Measurements from ENCODE around the gene NUAK1. TPM values are rescaled to one million over a fixed set of nuclear protein-coding genes. Genes with fewer than 3 reads are reported as not detected.
"Not testable (repeated sequence)": the region's sequence is repeated elsewhere in the genome, so short reads cannot be mapped to it uniquely, and the experiment has no call there.

NUAK1 gene
- total RNA-seq, 2 donors from 2014 or later: 5.3 to 9.1 TPM

DNA sequence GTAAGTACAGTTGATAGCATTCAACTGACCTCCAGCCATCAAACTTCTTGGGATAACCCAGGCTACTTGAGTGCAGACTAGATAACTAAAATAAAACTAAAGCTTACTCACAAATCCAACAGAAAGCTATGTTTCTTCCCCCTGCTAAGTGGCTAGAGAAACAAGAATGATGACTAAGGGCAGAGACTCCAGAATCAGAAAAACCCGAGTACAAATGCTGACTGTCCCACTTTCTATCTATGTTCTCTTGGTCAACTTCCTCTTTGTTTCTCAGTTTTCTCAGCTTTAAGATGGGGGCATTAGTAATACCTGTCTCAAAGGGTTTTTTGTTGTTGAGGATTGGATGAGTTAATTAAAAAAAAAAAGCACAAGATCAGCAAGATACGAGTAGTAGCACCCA is 6.1 kb upstream of the NUAK1 start:
- DNase-seq (no peak), ATAC-seq (no peak)
- H3K27ac ChIP-seq: peak overlapping the region in 2 of 4 donors; percentile 69 to 74
- peaks cover 41% of the 10 kb centered on the region for H3K4me1 ChIP-seq
- no peak overlapping the region for H3K4me3 ChIP-seq
- no peaks in the 10 kb centered on the region for H3K9me3 ChIP-seq
- no peaks in the 10 kb centered on the region for H3K27me3 ChIP-seq
- no peak for TF ChIP-seq POLR2A (IDR thresholded peaks at IDR 0.05)
- TF ChIP-seq, protein P1, sequence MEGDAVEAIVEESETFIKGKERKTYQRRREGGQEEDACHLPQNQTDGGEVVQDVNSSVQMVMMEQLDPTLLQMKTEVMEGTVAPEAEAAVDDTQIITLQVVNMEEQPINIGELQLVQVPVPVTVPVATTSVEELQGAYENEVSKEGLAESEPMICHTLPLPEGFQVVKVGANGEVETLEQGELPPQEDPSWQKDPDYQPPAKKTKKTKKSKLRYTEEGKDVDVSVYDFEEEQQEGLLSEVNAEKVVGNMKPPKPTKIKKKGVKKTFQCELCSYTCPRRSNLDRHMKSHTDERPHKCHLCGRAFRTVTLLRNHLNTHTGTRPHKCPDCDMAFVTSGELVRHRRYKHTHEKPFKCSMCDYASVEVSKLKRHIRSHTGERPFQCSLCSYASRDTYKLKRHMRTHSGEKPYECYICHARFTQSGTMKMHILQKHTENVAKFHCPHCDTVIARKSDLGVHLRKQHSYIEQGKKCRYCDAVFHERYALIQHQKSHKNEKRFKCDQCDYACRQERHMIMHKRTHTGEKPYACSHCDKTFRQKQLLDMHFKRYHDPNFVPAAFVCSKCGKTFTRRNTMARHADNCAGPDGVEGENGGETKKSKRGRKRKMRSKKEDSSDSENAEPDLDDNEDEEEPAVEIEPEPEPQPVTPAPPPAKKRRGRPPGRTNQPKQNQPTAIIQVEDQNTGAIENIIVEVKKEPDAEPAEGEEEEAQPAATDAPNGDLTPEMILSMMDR (IDR thresholded peaks at IDR 0.05): no peak
- intact Hi-C loops (cut with DNase I): no loop called here
- 65 to 81% methylated on average over 2 of the region's 2 CpGs for WGBS, 2 donors
- H3K36me3 ChIP-seq (replicated peaks in 1 of 2; ENCODE audit: insufficient read depth in 1 of 2, low read depth in 2 of 2): no peaks in the 10 kb centered on the region

DNA sequence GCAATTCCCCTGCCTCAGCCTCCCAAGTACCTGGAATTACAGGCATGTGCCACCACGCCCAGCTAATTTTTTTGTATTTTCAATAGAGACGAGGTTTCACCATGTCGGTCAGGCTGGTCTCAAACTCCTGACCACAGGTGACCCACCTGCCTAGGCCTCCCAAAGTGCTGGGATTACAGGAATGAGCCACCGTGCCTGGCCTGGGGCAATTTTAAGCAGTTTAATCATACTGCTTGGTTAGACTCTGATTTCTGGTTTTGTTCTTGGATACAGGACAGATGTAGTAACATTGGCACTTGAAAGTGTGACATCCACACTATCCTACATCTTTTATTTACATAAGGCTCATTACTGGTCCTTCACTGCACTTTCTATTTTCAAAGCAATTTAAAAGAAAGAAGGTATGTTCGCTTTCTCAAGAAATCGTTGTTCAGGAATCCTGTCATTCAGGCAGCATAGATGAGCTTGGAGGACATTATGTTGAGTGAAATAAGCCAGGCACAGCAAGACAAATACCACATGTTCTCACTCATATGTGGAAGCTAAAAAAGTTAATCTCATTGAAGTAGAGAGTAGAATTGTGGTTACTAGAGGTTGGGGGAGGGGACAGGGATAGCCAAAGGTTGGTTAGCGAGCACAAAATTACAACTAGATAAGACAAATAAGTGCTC is 4.0 kb upstream of the NUAK1 start:
- TF ChIP-seq, protein P1 (IDR thresholded peaks at IDR 0.05): no peak
- no peak for TF ChIP-seq POLR2A (IDR thresholded peaks at IDR 0.05)
- WGBS, 2 donors: 82 to 89% methylated on average over 7 of the region's 7 CpGs
- ATAC-seq: no peak
- Histone ChIP-seq H3K9me3 (no peaks in the 10 kb centered on the region), H3K27me3 (no peaks in the 10 kb centered on the region), H3K4me3 (no peak overlapping the region), H3K27ac (no peak overlapping the region), H3K36me3 (replicated peaks in 1 of 2; ENCODE audit: insufficient read depth in 1 of 2, low read depth in 2 of 2) (no peaks in the 10 kb centered on the region), H3K4me1 (peaks cover 42% of the 10 kb centered on the region)
- no peak for DNase-seq
- intact Hi-C loops (cut with DNase I): no loop called here

DNA sequence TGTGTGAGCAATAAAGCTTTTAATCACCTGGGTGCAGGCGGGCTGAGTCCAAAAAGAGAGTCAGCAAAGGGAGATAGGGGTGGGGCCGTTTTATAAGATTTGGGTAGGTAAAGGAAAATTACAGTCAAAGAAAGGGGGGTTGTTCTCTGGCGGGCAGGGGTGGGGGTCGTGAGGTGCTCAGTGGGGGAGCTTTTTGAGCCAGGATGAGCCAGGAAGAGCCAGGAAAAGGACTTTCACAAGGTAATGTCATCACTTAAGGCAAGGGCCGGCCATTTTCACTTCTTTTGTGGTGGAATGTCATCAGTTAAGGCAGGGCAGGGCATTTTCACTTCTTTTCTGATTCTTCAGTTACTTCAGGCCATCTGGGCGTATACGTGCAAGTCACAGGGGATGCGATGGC is 3.2 kb upstream of the NUAK1 start:
- DNase-seq; H3K9me3 ChIP-seq; intact Hi-C loops (cut with DNase I); H3K27me3 ChIP-seq; H3K27ac ChIP-seq; ATAC-seq; H3K4me3 ChIP-seq; H3K36me3 ChIP-seq (replicated peaks in 1 of 2; ENCODE audit: insufficient read depth in 1 of 2, low read depth in 2 of 2): not testable (repeated sequence)
- peaks cover 42% of the 10 kb centered on the region for H3K4me1 ChIP-seq
- WGBS, 2 donors: 82 to 87% methylated on average over 8 of the region's 8 CpGs

DNA sequence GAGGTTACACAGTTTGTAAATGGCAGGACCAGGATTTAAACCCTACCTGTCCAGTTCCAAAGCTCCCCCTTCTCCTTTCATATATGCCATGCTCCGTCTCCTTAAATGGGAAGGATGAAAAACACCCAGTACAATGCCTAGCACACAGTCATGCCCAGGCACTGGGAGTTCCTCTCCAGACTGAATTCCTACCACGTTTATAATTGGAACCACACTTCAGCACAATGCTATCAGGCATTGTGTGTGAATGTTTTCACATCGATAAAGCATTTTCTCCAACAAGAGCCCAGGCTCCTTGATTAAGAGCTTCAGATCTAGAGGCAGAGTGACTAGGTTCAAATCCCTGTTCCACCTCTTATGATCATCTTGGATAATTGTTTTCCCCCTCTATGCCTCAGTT is 2.7 kb upstream of the NUAK1 start:
- WGBS, 2 donors: 65 to 66% methylated on average over 3 of the region's 3 CpGs

DNA sequence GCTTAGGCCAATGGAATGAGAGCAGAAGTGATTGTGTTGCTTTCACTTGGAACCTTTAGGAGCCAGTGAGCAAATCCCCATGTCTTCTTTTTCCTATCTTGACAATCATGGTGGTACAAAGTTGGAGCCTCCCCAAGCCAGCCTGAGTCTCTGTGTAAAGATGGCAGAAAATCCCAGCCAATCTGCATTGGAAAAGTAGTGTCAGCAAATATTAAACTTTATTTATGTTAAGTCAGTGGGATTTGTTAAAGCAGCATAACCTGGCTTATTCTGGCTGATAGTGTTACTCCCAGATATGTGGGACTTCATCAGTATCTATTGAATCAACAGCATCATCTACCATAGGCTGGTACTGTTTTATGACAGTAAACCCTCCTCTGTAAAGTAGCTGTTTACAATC is 2.2 kb upstream of the NUAK1 start:
- intact Hi-C loops (cut with DNase I): no loop called here
- DNase-seq (no peak), ATAC-seq (no peak)
- Histone ChIP-seq H3K36me3 (replicated peaks in 1 of 2; ENCODE audit: insufficient read depth in 1 of 2, low read depth in 2 of 2) (no peaks in the 10 kb centered on the region), H3K4me3 (no peak overlapping the region), H3K9me3 (no peaks in the 10 kb centered on the region), H3K27ac (no peak overlapping the region), H3K27me3 (no peaks in the 10 kb centered on the region), H3K4me1 (peaks cover 46% of the 10 kb centered on the region)
- TF ChIP-seq POLR2A (IDR thresholded peaks at IDR 0.05): no peak
- TF ChIP-seq, protein P1 (IDR thresholded peaks at IDR 0.05): no peak

More for the DNA sequence above, 2.7 kb upstream of the NUAK1 start:
- no peaks in the 10 kb centered on the region for H3K36me3 ChIP-seq (replicated peaks in 1 of 2; ENCODE audit: insufficient read depth in 1 of 2, low read depth in 2 of 2)
- TF ChIP-seq POLR2A (IDR thresholded peaks at IDR 0.05): no peak
- TF ChIP-seq, protein P1 (IDR thresholded peaks at IDR 0.05): no peak
- H3K27me3 ChIP-seq: no peaks in the 10 kb centered on the region
- no peak overlapping the region for H3K4me3 ChIP-seq
- no peaks in the 10 kb centered on the region for H3K9me3 ChIP-seq
- H3K4me1 ChIP-seq: peaks cover 42% of the 10 kb centered on the region
- no peak for DNase-seq
- no peak for ATAC-seq
- intact Hi-C loops (cut with DNase I): no loop called here
- H3K27ac ChIP-seq: no peak overlapping the region
